ENCODE results near the gene ETFA. TPM values are rescaled to one million over a fixed set of nuclear protein-coding genes. Genes with fewer than 3 reads are reported as not detected.

Gene ETFA
- total and polyA plus RNA-seq, 9 of the 15 experiments (the other 6 are each of a cell fraction or from before 2014, with no cell fraction given) = 130 to 543 (median 232) TPM

- no peaks in the 10 kb centered on the region for H3K9me1 ChIP-seq (ENCODE audit: control insufficient read depth, insufficient read depth, low read length)
- WGBS (ENCODE audit: insufficient coverage, low coverage, missing lambda C conversion rate) = 30% methylated on average over 5 of the region's 7 CpGs
- FAIRE-seq (peak; percentile 86), ATAC-seq (peak; percentile 76), DNase-seq (ENCODE audit: extremely low read depth in 1 of 4, low spot score in 3 of 4) (peak in 3 of 4 experiments; percentile 28 to 58 (median 51))
- no peak overlapping the region for H3K27ac ChIP-seq (ENCODE audit: extremely low read depth, low read depth, low read length)
- H3K4me1 ChIP-seq (replicated peaks in 1 of 2; ENCODE audit: control insufficient read depth in 2 of 2, insufficient read depth in 2 of 2, low read length in 2 of 2) = peaks cover 15 to 16% of the 10 kb centered on the region in 2 experiments; a peak in 4 of 5 replicates
- 0 out of 2 replicates have a peak overlapping the region, but pooled peaks have one; percentile 29 for H2AFZ ChIP-seq (ENCODE audit: low read depth, low read length)
- H3K4me2 ChIP-seq (ENCODE audit: insufficient read depth, low read length) = no peak overlapping the region
- no peak overlapping the region for H3K9ac ChIP-seq (ENCODE audit: insufficient read depth in 1 of 2, low read depth in 2 of 2, low read length in 2 of 2)
- no peaks in the 10 kb centered on the region for H3K9me3 ChIP-seq (replicated peaks; ENCODE audit: control insufficient read depth, insufficient read depth, low read depth, low read length)
- H3K36me3 ChIP-seq (ENCODE audit: control insufficient read depth, insufficient read depth, low read length) = no peaks in the 10 kb centered on the region
- in situ Hi-C loops (cut with MboI) (no loop called here), intact Hi-C loops (cut with micrococcal nuclease) (loop anchor here (1.0 to 10.0 kb wide), 3 partner anchors 38 to 535 kb away; no protein-coding TSS in a partner anchor)
- no TSS peak for BruUV-seq (replicated peaks)
- no peaks in the 10 kb centered on the region for H3K27me3 ChIP-seq (ENCODE audit: control insufficient read depth in 2 of 2, insufficient read depth in 2 of 2, low read length in 2 of 2)
- H4K20me1 ChIP-seq (replicated peaks; ENCODE audit: control insufficient read depth, insufficient read depth, low read length) = no peaks in the 10 kb centered on the region
- H3K79me2 ChIP-seq (ENCODE audit: control insufficient read depth, insufficient read depth, low read length) = no peaks in the 10 kb centered on the region
- POLR2A ChIA-PET = interaction anchor here (0.6 to 1.8 kb wide), 9 partner anchors 14 to 692 kb away, joined by 3 to 9 read pairs (median 4); partner anchors contain the start of gene ETFA
- CTCF ChIA-PET (ENCODE audit: low intra/inter-chr PET ratio) = no interaction called here
- no peak overlapping the region for H3K4me3 ChIP-seq
- TF ChIP-seq ZNF609 (CRISPR knock-in tag; IDR thresholded peaks at IDR 0.05; ENCODE audit: borderline replicate concordance) = no peak
- TF ChIP-seq SMC3 (conservative IDR thresholded peaks at IDR 0.05; ENCODE audit: insufficient read depth, low read depth, low read length) = peak; percentile 34; the same call in 1 of the 2 replicates
- no peak for TF ChIP-seq OTX1 (CRISPR knock-in tag; IDR thresholded peaks at IDR 0.05)
- TF ChIP-seq CTCF (IDR thresholded peaks at IDR 0.05 in 2 of 3, conservative IDR thresholded peaks at IDR 0.05 in 1 of 3; ENCODE audit: insufficient read depth in 2 of 3, low read depth in 1 of 3, low read length in 3 of 3) = peak; percentile 60 to 68 (median 67)
- TF ChIP-seq BACH1 (tag; IDR thresholded peaks at IDR 0.05) = no peak
- no peak for TF ChIP-seq SRSF3 (IDR thresholded peaks at IDR 0.05; ENCODE audit: insufficient read depth, low read length)
- TF ChIP-seq MYNN (IDR thresholded peaks at IDR 0.05) = no peak
- no peak for TF ChIP-seq MYNN (CRISPR knock-in tag; IDR thresholded peaks at IDR 0.05)
Observed at GRCh38 chr15:76330080-76330680, 18.9 kb upstream of the ETFA start.
